ENCODE data around the gene ARHGEF6. TPM values are rescaled to one million over a fixed set of nuclear protein-coding genes. Genes with fewer than 3 reads are reported as not detected.

ARHGEF6 gene
- total and polyA plus RNA-seq, 4 donors: 1.6 to 9.2 (median 4.2) TPM

DNA sequence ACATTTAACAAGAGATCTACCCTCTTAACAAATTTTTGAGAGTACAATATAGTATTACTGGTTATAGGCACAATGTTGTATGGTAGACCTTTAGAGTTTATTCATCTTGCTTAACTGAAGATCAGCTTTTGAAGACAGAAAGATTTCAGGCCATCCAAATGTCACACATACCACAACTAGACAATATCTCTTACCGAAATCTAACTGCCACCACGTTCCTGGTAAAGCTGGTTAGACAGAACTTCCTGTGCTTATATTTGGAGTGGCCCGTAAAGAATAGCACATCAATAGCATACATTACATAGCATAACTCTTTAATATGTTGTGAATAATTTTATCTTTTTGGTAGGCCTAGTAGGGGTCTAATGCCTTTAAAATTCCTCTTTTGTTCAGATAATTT, 29.8 kb upstream of the ARHGEF6 start:
- TF ChIP-seq SP1 (IDR thresholded peaks at IDR 0.05) (no peak), ATF3 (IDR thresholded peaks at IDR 0.05) (no peak), FOXA2 (IDR thresholded peaks at IDR 0.05) (no peak), GABPA (IDR thresholded peaks at IDR 0.05 in 1 of 2, conservative IDR thresholded peaks at IDR 0.05 in 1 of 2) (no peak), EGR1 (IDR thresholded peaks at IDR 0.05; ENCODE audit: low read depth in 2 of 2) (no peak), HNF4G (IDR thresholded peaks at IDR 0.05) (no peak), TAF1 (conservative IDR thresholded peaks at IDR 0.05) (no peak), YY1 (IDR thresholded peaks at IDR 0.05) (no peak)
- Histone ChIP-seq H3K27me3 (ENCODE audit: control insufficient read depth in 4 of 4, insufficient read depth in 4 of 4, low read length in 3 of 4) (no peaks in the 10 kb centered on the region), H3K9ac (ENCODE audit: low read depth in 1 of 2, low read length in 2 of 2) (no peak overlapping the region), H3K9me3 (ENCODE audit: control insufficient read depth in 4 of 4, low read length in 3 of 4) (no peaks in the 10 kb centered on the region), H3K27ac (ENCODE audit: low read depth in 1 of 2, low read length in 2 of 2) (no peak overlapping the region), H3K4me1 (ENCODE audit: control insufficient read depth in 4 of 4, insufficient read depth in 4 of 4, low read length in 3 of 4) (peaks cover 0 to 5% (median 0%) of the 10 kb centered on the region in 4 donors), H3K36me3 (ENCODE audit: control insufficient read depth in 4 of 4, insufficient read depth in 3 of 4, low read depth in 1 of 4, low read length in 3 of 4) (no peaks in the 10 kb centered on the region), H3K4me3 (ENCODE audit: low read depth in 1 of 3, low read length in 3 of 3) (no peak overlapping the region)
- no peak for DNase-seq (ENCODE audit: low spot score)
- 85% methylated on average over 3 of the region's 3 CpGs for WGBS

DNA sequence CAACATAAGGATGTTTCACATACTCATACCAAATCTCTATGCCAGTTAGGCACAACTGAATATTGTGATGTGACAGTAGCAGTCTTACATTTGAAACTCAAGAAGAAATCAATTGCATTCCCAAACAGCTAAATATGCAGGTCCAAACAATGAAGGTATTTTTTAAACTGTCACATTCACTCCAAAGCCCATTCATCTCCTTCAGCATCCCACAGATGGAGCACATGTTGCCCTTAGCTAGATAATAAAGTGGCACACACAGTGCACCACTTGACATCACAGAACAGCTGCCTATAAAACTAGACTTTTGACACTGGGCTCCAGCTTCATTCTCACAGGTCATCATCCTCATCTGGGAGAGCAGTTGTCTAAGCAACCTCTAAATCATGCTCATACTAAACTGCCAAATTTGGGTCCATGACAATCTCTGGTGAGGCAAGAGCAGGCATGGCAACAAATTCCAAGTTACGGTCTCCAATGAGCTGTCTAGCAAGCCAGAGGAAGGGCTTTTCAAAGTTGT, 26.2 kb upstream of the ARHGEF6 start:
- Histone ChIP-seq H3K27me3 (ENCODE audit: control insufficient read depth in 4 of 4, insufficient read depth in 4 of 4, low read length in 3 of 4) (no peaks in the 10 kb centered on the region), H3K27ac (ENCODE audit: low read depth in 1 of 2, low read length in 2 of 2) (no peak overlapping the region), H3K4me1 (ENCODE audit: control insufficient read depth in 4 of 4, insufficient read depth in 4 of 4, low read length in 3 of 4) (no peaks in the 10 kb centered on the region), H3K9ac (ENCODE audit: low read depth in 1 of 2, low read length in 2 of 2) (no peak overlapping the region), H3K9me3 (ENCODE audit: control insufficient read depth in 4 of 4, low read length in 3 of 4) (no peaks in the 10 kb centered on the region), H3K4me3 (ENCODE audit: low read depth in 1 of 3, low read length in 3 of 3) (no peak overlapping the region), H3K36me3 (ENCODE audit: control insufficient read depth in 4 of 4, insufficient read depth in 3 of 4, low read depth in 1 of 4, low read length in 3 of 4) (no peaks in the 10 kb centered on the region)
- 100% methylated on average over 1 of the region's 1 CpG for WGBS
- no peak for DNase-seq (ENCODE audit: low spot score)
- TF ChIP-seq EGR1 (IDR thresholded peaks at IDR 0.05; ENCODE audit: low read depth in 2 of 2): no peak
- TF ChIP-seq YY1 (IDR thresholded peaks at IDR 0.05): no peak
- TF ChIP-seq HNF4A (conservative IDR thresholded peaks at IDR 0.05): no peak
- TF ChIP-seq ATF3 (IDR thresholded peaks at IDR 0.05): no peak
- TF ChIP-seq ZBTB33 (IDR thresholded peaks at IDR 0.05): no peak
- no peak for TF ChIP-seq CTCF (IDR thresholded peaks at IDR 0.05; ENCODE audit: low read depth, low read length, missing input control)
- TF ChIP-seq FOXA1 (IDR thresholded peaks at IDR 0.05): no peak
- TF ChIP-seq HNF4G (IDR thresholded peaks at IDR 0.05): no peak
- no peak for TF ChIP-seq FOXA2 (IDR thresholded peaks at IDR 0.05)

GRCh38 chrX:136802515-136802914, 21.8 kb upstream of the ARHGEF6 start:
- Histone ChIP-seq H3K36me3 (ENCODE audit: control insufficient read depth in 4 of 4, insufficient read depth in 3 of 4, low read depth in 1 of 4, low read length in 3 of 4) (no peaks in the 10 kb centered on the region), H3K27me3 (ENCODE audit: control insufficient read depth in 4 of 4, insufficient read depth in 4 of 4, low read length in 3 of 4) (no peaks in the 10 kb centered on the region), H3K4me1 (ENCODE audit: control insufficient read depth in 4 of 4, insufficient read depth in 4 of 4, low read length in 3 of 4) (no peaks in the 10 kb centered on the region), H3K9ac (ENCODE audit: low read depth in 1 of 2, low read length in 2 of 2) (no peak overlapping the region), H3K4me3 (ENCODE audit: low read depth in 1 of 3, low read length in 3 of 3) (no peak overlapping the region), H3K9me3 (ENCODE audit: control insufficient read depth in 4 of 4, low read length in 3 of 4) (no peaks in the 10 kb centered on the region), H3K27ac (ENCODE audit: low read depth in 1 of 2, low read length in 2 of 2) (no peak overlapping the region)
- 88% methylated on average over 2 of the region's 2 CpGs for WGBS
- TF ChIP-seq NR2F2 (IDR thresholded peaks at IDR 0.05) (no peak), JUND (IDR thresholded peaks at IDR 0.05) (no peak), HNF4G (IDR thresholded peaks at IDR 0.05) (no peak), ATF3 (IDR thresholded peaks at IDR 0.05) (no peak), TAF1 (conservative IDR thresholded peaks at IDR 0.05) (no peak), SP1 (IDR thresholded peaks at IDR 0.05) (no peak), HNF4A (conservative IDR thresholded peaks at IDR 0.05) (no peak), FOXA2 (IDR thresholded peaks at IDR 0.05) (no peak), ZBTB33 (IDR thresholded peaks at IDR 0.05) (no peak), GABPA (IDR thresholded peaks at IDR 0.05 in 1 of 2, conservative IDR thresholded peaks at IDR 0.05 in 1 of 2) (no peak), FOXA1 (IDR thresholded peaks at IDR 0.05) (no peak), EGR1 (IDR thresholded peaks at IDR 0.05; ENCODE audit: low read depth in 2 of 2) (no peak)
- TF ChIP-seq, protein P1, sequence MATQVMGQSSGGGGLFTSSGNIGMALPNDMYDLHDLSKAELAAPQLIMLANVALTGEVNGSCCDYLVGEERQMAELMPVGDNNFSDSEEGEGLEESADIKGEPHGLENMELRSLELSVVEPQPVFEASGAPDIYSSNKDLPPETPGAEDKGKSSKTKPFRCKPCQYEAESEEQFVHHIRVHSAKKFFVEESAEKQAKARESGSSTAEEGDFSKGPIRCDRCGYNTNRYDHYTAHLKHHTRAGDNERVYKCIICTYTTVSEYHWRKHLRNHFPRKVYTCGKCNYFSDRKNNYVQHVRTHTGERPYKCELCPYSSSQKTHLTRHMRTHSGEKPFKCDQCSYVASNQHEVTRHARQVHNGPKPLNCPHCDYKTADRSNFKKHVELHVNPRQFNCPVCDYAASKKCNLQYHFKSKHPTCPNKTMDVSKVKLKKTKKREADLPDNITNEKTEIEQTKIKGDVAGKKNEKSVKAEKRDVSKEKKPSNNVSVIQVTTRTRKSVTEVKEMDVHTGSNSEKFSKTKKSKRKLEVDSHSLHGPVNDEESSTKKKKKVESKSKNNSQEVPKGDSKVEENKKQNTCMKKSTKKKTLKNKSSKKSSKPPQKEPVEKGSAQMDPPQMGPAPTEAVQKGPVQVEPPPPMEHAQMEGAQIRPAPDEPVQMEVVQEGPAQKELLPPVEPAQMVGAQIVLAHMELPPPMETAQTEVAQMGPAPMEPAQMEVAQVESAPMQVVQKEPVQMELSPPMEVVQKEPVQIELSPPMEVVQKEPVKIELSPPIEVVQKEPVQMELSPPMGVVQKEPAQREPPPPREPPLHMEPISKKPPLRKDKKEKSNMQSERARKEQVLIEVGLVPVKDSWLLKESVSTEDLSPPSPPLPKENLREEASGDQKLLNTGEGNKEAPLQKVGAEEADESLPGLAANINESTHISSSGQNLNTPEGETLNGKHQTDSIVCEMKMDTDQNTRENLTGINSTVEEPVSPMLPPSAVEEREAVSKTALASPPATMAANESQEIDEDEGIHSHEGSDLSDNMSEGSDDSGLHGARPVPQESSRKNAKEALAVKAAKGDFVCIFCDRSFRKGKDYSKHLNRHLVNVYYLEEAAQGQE (IDR thresholded peaks at IDR 0.05): no peak
- no peak for DNase-seq (ENCODE audit: low spot score)

All from liver (tissue), 9 donors.